Medulla oblongata (tissue), 1 donor: ENCODE data around the gene NUCKS1.
A peak's percentile ranks its signal among the peaks of the same experiment; 100 is the strongest.

Experiments
- DNase-seq: peaks from one replicate; pipeline ENCODE4 v3.0.0-alpha.2; 2015; ENCODE audit errors: extremely low spot score

Gene NUCKS1

DNA sequence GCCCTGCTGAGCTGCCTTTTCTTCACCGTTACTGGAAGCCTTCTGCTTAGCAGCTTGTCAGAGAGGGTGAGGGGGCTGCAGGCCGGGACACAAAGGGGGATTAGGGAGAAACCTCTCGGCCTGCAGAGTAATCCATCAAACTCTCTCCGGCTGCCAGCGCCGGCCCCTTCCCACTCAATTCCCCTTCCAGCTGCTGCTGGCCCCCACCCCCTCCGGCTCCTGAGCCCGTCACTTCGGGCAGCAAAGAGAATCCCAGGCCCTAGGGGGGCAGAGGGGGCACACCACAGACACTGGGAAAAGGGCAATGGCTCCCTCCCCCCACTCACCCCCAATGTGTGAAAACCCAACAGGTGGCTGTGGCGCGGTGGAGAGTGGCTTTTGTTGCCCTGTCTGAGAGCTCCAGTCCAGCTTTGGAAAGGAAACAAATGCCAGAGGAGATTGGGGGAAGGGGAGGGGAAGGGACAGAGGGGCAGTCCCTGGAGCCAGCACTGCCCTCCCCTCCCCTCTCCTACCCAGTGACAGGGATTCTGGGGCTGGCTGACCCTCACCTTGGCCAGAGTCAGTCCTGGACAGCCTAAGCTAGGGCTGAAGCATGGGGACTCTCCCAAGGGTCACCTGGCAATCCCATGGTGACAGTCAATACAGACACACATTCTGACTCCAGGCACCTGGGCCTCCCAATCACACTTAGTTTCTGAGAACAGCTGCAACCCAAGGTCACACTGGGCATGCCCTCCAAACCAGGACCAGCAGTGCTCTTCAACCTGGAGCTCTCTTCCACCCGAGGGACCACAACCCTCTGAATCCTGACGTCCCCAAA lies 79.2 kb downstream of the NUCKS1 start:
- DNase-seq = no peak

DNA sequence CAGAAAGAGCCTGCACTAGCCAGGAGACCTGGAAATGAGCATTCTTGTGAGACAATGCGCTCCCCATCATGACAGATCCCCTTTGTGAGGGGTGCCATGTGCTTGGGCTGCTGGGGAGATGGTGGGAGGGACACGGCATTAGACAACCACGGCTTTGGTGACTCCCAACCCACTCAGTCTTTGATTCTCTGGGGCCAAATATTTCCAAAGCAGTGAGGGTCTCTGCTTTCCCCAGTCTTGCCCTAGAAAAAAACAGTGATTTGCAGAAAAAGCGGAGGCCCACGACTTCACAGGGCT lies 79.9 kb downstream of the NUCKS1 start:
- DNase-seq = peak; percentile 75

DNA sequence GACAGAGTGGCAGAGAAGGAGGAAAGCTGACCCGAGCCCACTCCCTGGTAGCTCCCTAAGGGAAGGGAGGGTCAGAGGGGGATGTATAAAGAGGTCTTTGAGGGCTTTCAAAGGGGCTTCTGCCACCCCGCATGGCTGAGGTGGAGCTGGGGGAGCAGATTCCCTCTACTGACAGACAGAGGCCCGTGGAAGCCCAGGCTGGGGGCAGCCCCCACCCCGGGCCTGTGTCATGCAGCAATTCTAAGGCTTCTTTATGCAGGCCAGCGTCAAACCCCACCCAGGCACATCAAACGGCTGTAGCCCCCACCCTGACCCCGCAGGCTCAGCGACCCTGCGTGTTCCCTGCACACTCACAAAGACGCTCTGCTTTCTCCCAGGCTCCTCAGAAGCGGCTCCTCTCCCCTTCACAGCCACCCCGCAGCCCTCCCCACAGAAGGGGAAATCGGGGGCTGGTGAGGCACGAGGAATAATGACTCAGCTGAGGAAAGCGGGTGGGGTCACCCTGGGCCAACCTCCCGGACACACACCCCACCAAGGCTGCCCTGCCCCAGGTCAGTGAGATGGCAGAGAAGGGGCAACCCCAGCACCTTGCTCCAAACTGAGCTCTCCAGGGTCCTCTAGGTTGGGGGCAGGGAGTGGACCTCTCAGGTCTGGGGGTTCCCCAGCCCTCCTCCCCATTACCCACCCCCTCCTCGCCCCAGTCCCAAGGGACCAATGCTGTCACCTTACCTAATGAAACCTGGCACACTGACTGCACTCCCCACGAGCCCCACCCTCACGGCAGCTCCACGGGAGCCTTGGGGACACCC lies 80.4 kb downstream of the NUCKS1 start:
- peak; percentile 61 for DNase-seq

DNA sequence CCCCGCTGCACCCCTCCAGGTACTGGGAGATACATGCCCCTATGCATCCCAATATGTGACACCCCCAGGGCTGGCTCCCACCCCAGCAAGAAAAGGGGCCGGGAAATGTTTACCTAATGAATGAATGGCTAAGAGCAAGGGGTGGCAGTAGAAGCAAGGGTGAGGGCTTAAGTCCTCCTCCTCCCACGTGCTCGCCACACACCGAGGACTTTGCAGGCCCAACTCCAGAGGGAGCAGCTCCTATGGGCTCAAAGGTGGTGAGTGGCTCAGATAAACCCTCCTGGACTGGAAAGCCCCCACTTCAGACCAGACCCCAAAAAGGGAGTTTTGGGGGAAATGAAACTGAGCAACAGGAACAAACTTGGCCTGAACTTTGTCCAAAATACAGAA lies 81.0 kb downstream of the NUCKS1 start:
- no peak for DNase-seq

DNA sequence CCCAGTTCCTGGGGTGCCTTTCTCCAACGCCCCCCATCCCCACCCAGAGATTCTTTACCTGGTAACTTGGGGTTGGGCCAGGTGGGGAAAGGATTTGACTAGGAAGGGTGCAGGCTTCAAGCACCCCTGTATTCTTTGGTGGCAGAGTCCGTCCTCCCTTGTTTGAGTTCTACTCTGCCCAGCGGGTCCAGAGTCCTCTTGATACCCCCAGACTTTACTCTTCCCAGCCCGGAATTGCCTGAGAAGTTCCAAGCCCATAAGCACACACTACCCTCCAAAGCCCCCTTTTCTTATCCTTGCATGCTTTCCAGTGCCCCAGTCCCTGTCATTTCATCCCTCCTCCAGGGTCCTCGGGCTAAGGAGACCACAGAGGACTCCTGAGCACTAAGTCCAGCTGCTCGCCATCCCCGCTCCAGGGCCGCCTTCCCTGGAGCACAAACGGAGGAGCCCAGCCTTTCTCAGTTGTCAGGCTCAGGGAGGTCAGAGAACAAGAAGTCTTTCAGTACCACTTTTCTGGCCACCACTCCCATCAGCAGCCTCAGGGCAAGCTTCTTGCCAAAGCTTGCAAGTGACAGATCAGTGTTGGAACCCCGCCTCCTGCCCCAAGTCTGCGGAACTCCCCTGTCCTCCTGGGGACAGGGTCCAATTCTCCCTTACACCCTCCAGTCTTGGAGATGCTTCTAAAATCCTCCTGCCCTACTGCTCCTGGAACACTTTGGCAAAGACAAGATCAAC lies 81.9 kb downstream of the NUCKS1 start:
- peak; percentile 83 for DNase-seq

DNA sequence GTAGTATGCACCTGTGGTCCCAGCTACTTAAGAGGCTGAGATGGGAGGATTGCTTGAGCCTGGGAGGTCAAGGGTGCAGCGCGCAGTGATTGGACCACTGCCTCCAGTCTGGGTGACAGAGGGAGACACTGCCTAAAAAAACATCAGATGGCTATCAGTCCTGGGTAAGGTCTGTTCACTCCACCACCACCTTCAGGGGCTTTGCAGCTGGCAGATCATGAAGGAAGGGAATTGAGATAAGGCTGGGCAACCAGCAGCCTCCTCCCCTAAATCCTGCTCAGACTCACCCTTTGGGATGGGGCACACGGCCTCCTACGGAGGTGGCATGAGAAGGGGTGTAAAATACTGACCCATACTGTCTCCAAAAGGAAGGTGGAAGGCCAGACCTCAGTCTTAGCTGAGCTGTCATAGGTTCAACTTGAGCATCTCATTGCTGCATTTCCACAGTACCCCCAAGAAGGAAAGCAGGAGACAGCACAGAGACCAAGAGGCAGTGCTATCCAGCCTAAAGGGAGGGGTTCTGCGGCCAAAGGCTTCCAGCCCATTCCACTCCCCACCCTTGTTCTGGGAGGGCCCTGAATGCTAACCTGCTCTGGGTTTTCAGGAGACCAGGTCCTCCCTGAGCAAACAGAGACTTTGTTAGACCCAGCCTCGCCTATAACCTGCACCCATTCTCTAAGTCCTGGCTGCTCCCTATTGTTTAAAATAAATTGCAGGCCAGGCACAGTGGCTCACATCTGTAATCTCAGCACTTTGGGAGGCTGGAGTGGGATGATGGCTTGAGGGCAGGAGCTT lies 83.4 kb downstream of the NUCKS1 start:
- DNase-seq = no peak

DNA sequence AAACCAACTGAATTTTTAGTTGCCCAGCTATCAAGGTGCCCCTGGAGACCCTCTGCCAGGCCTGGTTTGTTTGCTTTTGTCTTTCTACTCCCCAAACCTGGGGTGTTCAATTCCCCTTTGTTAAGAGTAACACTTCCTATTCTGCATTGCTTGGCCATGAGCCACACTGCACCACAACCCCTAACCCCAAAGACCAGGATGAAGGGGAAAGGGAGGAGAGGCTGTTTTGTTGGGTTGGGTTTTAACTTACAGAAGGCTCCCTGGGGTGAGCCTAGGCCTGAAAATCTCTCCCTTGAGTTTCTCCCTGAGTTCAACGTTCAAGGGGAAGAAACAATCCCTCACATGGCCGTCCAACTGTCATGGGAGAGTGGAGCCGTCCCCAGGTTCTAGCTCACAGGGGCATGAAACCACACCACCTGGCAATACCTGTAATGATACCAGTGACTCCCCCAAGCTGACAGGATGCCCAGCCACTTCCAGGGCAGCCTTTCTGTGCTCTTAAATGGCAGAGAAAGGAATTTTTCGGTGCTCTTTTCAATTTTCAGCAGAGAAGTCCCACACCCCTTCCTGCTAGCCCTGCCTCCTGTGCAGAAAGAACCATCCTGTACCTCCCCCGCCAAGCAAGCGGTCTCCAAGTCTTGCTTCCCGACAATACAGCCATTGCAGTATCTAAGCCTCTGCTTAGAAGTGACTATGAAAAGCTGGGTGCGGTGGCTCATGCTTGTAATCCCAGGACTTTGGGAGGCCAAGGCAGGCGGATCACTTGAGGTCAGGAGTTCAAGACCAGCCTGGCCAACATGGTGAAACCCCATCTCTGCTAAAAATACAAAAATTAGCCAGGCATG lies 84.6 kb downstream of the NUCKS1 start:
- DNase-seq = no peak

DNA sequence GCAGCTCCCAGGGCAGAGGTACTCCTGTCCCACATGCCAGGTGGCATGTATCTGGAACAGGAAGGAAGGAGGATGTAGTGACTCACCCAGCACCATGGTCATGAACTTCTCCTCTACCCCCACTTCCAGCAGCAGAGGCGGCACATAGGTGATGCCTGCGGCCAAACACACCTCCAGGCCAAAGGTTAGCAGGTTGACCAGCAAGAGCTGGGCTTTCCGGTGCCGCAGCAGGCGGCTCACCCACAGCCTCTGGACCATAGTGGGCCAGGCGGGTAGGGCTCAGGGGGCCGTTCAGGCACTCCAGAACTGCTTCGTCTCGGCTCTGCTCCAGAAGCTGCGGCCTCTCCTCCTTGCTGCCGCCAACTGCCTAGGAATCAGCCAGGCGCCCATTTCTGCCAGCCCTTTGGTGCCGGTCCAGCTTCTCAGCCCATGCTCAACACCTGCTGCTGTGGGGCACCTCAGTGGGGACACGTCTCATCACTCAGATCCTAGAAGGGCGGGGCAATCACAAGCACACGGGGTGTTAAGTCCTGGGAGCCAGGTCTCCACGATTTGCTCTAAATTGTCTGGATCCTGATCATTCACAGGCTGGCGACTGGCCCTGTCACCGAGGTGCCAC lies 85.5 kb downstream of the NUCKS1 start:
- DNase-seq = no peak

DNA sequence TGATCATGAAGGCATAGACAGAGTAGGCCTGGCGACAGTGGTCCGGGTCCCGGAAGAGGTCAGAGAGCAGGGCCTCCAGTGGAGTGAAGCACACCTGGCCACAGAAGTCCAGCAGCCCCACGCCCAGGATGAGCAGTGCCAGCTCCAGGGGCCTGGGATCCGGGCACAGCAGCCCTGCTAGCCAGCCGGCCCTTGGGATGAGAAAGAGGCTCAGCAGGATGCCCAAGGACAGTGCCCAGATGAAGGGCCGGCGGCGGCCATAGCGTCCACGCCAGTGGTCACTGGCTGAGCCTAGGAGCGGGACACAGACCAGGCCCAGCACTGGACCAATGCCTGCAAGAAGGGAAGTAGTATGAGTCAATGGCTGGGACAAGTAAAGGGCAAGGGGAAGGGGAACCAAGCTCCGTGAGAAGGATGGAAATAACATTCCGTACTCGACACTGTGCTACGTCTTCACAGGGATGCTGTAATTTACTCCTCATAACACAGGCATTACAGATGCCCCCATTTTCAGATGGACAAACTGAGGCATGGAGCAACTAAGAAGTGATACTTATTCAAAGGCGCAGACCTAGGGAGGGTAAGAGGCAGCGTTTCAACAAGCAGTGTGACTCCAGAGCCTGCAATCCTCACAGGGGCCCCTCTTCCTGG lies 86.6 kb downstream of the NUCKS1 start:
- peak; percentile 22 for DNase-seq
